GM12891 (cell line): ENCODE data around the gene ZCCHC4.
"Not testable (repeated sequence)": the region's sequence is repeated elsewhere in the genome, so short reads cannot be mapped to it uniquely, and the experiment has no call there.

Source experiments
- PAX5 ChIP-seq: IDR thresholded peaks from 2 replicates; pipeline ENCODE4 v1.6.1; 2011; ENCODE audit warnings: low read length, moderate library complexity, mild to moderate bottlenecking; ENCODE audit not compliant: insufficient read depth, severe bottlenecking
- POLR2A ChIP-seq: IDR thresholded peaks from 2 replicates; pipeline ENCODE4 v1.6.1; 2011; ENCODE audit warnings: low read depth, low read length, control low read depth
- POLR2AphosphoS5 ChIP-seq: IDR thresholded peaks from 2 replicates; pipeline ENCODE4 v1.6.1; 2011; ENCODE audit warnings: low read depth, low read length, control low read depth
- POU2F2 ChIP-seq: IDR thresholded peaks from 2 replicates; pipeline ENCODE4 v1.6.1; 2011; ENCODE audit warnings: low read depth, mild to moderate bottlenecking, control low read depth, low read length, moderate library complexity
- SPI1 ChIP-seq: IDR thresholded peaks from 2 replicates; pipeline ENCODE4 v1.6.1; 2011; ENCODE audit warnings: low read depth, low read length, control low read depth
- TAF1 ChIP-seq: IDR thresholded peaks from 2 replicates; pipeline ENCODE4 v1.6.1; 2011; ENCODE audit warnings: low read depth, low read length, control low read depth

DNA sequence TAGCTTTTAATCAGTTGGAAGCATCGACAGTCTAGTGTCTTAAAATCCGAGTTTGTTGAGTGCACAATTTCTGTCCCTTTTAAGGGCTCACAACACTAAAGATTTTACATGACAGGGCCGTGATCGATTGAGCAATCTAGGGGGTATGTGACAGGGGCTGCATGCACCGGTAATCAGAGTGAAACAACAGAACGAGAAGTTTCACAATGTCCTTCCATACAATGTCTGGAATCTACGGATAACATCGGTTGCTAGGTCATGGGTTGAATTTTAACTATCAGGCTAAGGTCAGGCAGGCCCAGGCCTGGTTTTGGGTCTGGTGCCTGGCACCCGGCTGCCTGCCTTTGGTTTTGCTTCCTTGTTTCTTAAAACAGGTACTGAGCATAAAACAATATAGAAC is 60.0 kb downstream of the ZCCHC4 start:
- not testable (repeated sequence) for TF ChIP-seq POLR2A, POLR2AphosphoS5, TAF1, SPI1, POU2F2, PAX5
